Measurements from ENCODE around the gene SLC29A1. TPM values are rescaled to one million over a fixed set of nuclear protein-coding genes. Genes with fewer than 3 reads are reported as not detected.

The SLC29A1 gene
- total and polyA plus RNA-seq, 9 of the 15 experiments (the other 6 are each of a cell fraction or from before 2014, with no cell fraction given) = 18.9 to 170 (median 57.7) TPM

DNA sequence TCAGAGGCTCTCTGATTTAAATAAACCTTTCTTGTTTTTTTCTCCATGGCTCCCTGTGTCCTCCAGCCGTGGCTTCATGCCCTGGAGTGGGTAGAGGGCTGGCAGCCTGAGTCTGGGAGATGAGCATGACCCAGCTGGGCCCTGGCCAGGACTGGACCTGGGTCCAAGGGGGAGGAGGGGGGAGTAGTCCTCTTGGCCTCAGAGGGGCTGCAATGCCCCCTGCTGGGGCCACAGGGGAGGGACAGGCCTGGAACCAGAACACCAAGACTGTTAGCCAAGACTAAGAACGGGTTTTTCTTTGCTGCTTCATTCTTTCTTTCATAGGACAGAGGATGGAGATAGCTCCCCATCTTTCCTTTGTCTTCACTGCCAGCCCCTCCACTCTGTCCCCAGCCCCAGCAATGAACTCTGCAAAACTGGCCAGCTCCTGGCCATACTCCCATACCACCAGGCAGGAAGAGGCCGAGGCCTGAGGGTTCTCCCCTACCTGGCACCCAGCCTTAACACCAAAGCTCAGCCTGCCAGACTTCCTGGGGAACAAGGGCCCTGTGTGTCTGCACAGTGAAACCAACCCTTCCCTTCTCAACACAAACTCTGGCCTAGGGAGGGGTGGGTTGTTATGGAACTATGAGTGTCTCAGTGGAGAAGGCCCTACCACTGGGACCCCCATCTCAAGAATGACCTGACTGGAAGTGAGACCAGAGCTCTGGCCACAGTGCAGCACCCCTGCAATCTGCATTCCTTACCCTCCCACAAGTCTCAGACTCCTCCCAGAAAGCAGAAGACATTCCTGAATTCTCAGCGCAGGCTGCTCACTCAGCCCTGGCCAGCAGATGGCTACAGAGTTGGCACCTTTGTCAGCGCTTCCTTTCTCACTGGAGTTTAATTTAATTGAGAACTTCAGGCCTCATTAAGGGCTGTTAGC is 11.0 kb downstream of the SLC29A1 start (continued):
- TF ChIP-seq CTBP1 (IDR thresholded peaks at IDR 0.05; ENCODE audit: borderline replicate concordance) = peak; percentile 56; the same call in 1 of the 2 replicates
- TF ChIP-seq, protein P1, sequence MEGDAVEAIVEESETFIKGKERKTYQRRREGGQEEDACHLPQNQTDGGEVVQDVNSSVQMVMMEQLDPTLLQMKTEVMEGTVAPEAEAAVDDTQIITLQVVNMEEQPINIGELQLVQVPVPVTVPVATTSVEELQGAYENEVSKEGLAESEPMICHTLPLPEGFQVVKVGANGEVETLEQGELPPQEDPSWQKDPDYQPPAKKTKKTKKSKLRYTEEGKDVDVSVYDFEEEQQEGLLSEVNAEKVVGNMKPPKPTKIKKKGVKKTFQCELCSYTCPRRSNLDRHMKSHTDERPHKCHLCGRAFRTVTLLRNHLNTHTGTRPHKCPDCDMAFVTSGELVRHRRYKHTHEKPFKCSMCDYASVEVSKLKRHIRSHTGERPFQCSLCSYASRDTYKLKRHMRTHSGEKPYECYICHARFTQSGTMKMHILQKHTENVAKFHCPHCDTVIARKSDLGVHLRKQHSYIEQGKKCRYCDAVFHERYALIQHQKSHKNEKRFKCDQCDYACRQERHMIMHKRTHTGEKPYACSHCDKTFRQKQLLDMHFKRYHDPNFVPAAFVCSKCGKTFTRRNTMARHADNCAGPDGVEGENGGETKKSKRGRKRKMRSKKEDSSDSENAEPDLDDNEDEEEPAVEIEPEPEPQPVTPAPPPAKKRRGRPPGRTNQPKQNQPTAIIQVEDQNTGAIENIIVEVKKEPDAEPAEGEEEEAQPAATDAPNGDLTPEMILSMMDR (IDR thresholded peaks at IDR 0.05 in 2 of 3, conservative IDR thresholded peaks at IDR 0.05 in 1 of 3; ENCODE audit: insufficient read depth in 2 of 3, low read depth in 1 of 3, low read length in 3 of 3) = peak; percentile 95 to 96 (median 95)
- TF ChIP-seq MYNN (IDR thresholded peaks at IDR 0.05) = 0 out of 2 replicates have a peak, but pooled peaks have one; percentile 30
- no peak for TF ChIP-seq MYNN (CRISPR knock-in tag; IDR thresholded peaks at IDR 0.05)
- TF ChIP-seq, protein P2, sequence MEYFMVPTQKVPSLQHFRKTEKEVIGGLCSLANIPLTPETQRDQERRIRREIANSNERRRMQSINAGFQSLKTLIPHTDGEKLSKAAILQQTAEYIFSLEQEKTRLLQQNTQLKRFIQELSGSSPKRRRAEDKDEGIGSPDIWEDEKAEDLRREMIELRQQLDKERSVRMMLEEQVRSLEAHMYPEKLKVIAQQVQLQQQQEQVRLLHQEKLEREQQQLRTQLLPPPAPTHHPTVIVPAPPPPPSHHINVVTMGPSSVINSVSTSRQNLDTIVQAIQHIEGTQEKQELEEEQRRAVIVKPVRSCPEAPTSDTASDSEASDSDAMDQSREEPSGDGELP (CRISPR knock-in tag; IDR thresholded peaks at IDR 0.05; ENCODE audit: borderline replicate concordance) = peak; percentile 62; the same call in 1 of the 2 replicates
- peak; percentile 86 for TF ChIP-seq SMC3 (conservative IDR thresholded peaks at IDR 0.05; ENCODE audit: insufficient read depth, low read depth, low read length)
- TF ChIP-seq ZNF224 (CRISPR knock-in tag; IDR thresholded peaks at IDR 0.05) = no peak
- TF ChIP-seq, protein P3, sequence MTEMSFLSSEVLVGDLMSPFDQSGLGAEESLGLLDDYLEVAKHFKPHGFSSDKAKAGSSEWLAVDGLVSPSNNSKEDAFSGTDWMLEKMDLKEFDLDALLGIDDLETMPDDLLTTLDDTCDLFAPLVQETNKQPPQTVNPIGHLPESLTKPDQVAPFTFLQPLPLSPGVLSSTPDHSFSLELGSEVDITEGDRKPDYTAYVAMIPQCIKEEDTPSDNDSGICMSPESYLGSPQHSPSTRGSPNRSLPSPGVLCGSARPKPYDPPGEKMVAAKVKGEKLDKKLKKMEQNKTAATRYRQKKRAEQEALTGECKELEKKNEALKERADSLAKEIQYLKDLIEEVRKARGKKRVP (CRISPR knock-in tag; IDR thresholded peaks at IDR 0.05) = 0 out of 2 replicates have a peak, but pooled peaks have one; percentile 51
- TF ChIP-seq ZNF24 (IDR thresholded peaks at IDR 0.05) = peak; percentile 36; the same call in 1 of the 2 replicates
- TF ChIP-seq, protein P4, sequence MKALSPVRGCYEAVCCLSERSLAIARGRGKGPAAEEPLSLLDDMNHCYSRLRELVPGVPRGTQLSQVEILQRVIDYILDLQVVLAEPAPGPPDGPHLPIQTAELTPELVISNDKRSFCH (CRISPR knock-in tag; IDR thresholded peaks at IDR 0.05) = no peak
- TF ChIP-seq, protein P4 (tag; IDR thresholded peaks at IDR 0.05) = no peak
- 0 out of 2 replicates have a peak, but pooled peaks have one; percentile 19 for TF ChIP-seq SPI1 (IDR thresholded peaks at IDR 0.05; ENCODE audit: borderline replicate concordance, low read depth, low read length)
- peak; percentile 16; the same call in 1 of the 2 replicates for TF ChIP-seq SIN3B (IDR thresholded peaks at IDR 0.05; ENCODE audit: low read depth)
- 0 out of 2 replicates have a peak, but pooled peaks have one; percentile 12 for TF ChIP-seq ARID1B (IDR thresholded peaks at IDR 0.05)
- peak; percentile 21; the same call in 1 of the 2 replicates for TF ChIP-seq HCFC1 (IDR thresholded peaks at IDR 0.05; ENCODE audit: low read depth, low read length)
- TF ChIP-seq, protein P5, sequence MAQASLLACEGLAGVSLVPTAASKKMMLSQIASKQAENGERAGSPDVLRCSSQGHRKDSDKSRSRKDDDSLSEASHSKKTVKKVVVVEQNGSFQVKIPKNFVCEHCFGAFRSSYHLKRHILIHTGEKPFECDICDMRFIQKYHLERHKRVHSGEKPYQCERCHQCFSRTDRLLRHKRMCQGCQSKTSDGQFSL (CRISPR knock-in tag; IDR thresholded peaks at IDR 0.05) = peak; percentile 68
- TF ChIP-seq, protein P5 (tag; IDR thresholded peaks at IDR 0.05) = no peak; a peak in 1 of 4 replicates
- TF ChIP-seq MTF1 (CRISPR knock-in tag; IDR thresholded peaks at IDR 0.05; ENCODE audit: borderline replicate concordance) = 0 out of 2 replicates have a peak, but pooled peaks have one; percentile 12
- TF ChIP-seq TEAD1 (CRISPR knock-in tag; IDR thresholded peaks at IDR 0.05) = no peak
- 0 out of 2 replicates have a peak, but pooled peaks have one; percentile 36 for TF ChIP-seq RBFOX2 (IDR thresholded peaks at IDR 0.05; ENCODE audit: low read depth, low read length)
- peak; percentile 92 to 97 for TF ChIP-seq RAD21 (CRISPR knock-in tag; conservative IDR thresholded peaks at IDR 0.05 in 1 of 2, IDR thresholded peaks at IDR 0.05 in 1 of 2)
- TF ChIP-seq NFIC (IDR thresholded peaks at IDR 0.05) = peak; percentile 76
